OCI-LY7 (cell line): Measurements from ENCODE around the gene POU2F3. TPM values are rescaled to one million over a fixed set of nuclear protein-coding genes. Genes with fewer than 3 reads are reported as not detected.

Source experiments
- BruUV-seq: library from RNA; stranded (reverse); fragments of 400-500 nt; replicated peaks from 2 replicates; lab custom pipeline; 2021; lab: Mats Ljungman, UMichigan
- CTCF ChIA-PET: fragments of 300-600 bp; sonication (Branson Sonifier 250); formaldehyde crosslinking; loops from one replicate; lab custom pipeline; 2022; ENCODE audit warnings: antibody characterized with exemption; ENCODE audit not compliant: unreplicated experiment; lab: Charles Lee
- POLR2A ChIA-PET: fragments of 300-600 bp; sonication (Branson Sonifier 250); formaldehyde crosslinking; loops from one replicate; lab custom pipeline; 2022; ENCODE audit warnings: antibody characterized with exemption; lab: Charles Lee
- DNase-seq: peaks from one replicate; pipeline ENCODE4 v3.0.0-alpha.2; 2015; ENCODE audit warnings: low spot score
- H2AFZ ChIP-seq: fragments of 200-600 bp; sonication (generic), shearing (Covaris generic); 2 replicates; pipeline ENCODE4 v1.6.1; 2014; ENCODE audit warnings: mild to moderate bottlenecking, antibody characterized with exemption, low read length, moderate library complexity
- H3K27ac ChIP-seq: fragments of 200-600 bp; sonication (generic); 2 replicates; pipeline ENCODE4 v1.5.1; 2014; ENCODE audit warnings: mixed run types, low read depth, mild to moderate bottlenecking, moderate library complexity, low read length, inconsistent platforms; ENCODE audit not compliant: poor library complexity, severe bottlenecking
- H3K36me3 ChIP-seq: fragments of 200-600 bp; sonication (generic); 2 replicates; pipeline ENCODE4 v1.6.1; 2014; ENCODE audit warnings: mild to moderate bottlenecking, antibody characterized with exemption, low read length, moderate library complexity, mixed read lengths; ENCODE audit not compliant: insufficient read depth
- H3K4me1 ChIP-seq: fragments of 200-600 bp; sonication (generic); 2 replicates; pipeline ENCODE4 v1.5.1; 2014; ENCODE audit warnings: mild to moderate bottlenecking, low read length; ENCODE audit not compliant: insufficient read depth, poor library complexity, severe bottlenecking
- H3K4me2 ChIP-seq: fragments of 200-600 bp; sonication (generic); 2 replicates; pipeline ENCODE4 v1.6.1; 2014; ENCODE audit warnings: mild to moderate bottlenecking, low read length
- H3K4me3 ChIP-seq: fragments of 200-600 bp; sonication (generic); 2 replicates; pipeline ENCODE4 v1.5.1; 2014; ENCODE audit warnings: mild to moderate bottlenecking, low read depth, low read length; ENCODE audit not compliant: poor library complexity, severe bottlenecking
- H3K79me2 ChIP-seq: fragments of 200-600 bp; sonication (generic); 2 replicates; pipeline ENCODE4 v1.6.1; 2016; ENCODE audit warnings: low read depth, mild to moderate bottlenecking, low read length, moderate library complexity, mixed read lengths; ENCODE audit not compliant: insufficient read depth
- H3K9me2 ChIP-seq: fragments of 200-600 bp; sonication (generic); 2 replicates; pipeline ENCODE4 v1.6.1; 2016; ENCODE audit warnings: mild to moderate bottlenecking, low read length, mixed read lengths; ENCODE audit not compliant: insufficient read depth
- H3K9me3 ChIP-seq: fragments of 200-600 bp; sonication (generic); 2 replicates; pipeline ENCODE4 v1.6.1; 2014; ENCODE audit warnings: mild to moderate bottlenecking, mixed run types, low read length, mixed read lengths
- H4K20me1 ChIP-seq: fragments of 200-600 bp; sonication (generic); 2 replicates; pipeline ENCODE4 v1.6.1; 2014; ENCODE audit warnings: mild to moderate bottlenecking, antibody characterized with exemption, low read length, moderate library complexity, mixed read lengths; ENCODE audit not compliant: insufficient read depth
- CTCF ChIP-seq: fragments of 200-600 bp; sonication (generic); conservative IDR thresholded peaks from 2 replicates; pipeline ENCODE4 v1.5.1; 2014; ENCODE audit warnings: mild to moderate bottlenecking, antibody characterized with exemption, low read length, moderate library complexity, mixed read lengths
- EZH2phosphoT487 ChIP-seq: fragments of 200-600 bp; sonication (generic); IDR thresholded peaks from 2 replicates; pipeline ENCODE4 v1.6.1; 2018; ENCODE audit warnings: low read depth, borderline replicate concordance, mild to moderate bottlenecking, mixed run types, antibody characterized with exemption, low read length, moderate library complexity, mixed read lengths
- intact Hi-C: fragments of 100-400 bp; cut with micrococcal nuclease; formaldehyde crosslinking; loops from one replicate; pipeline ENCODE4 v1.10.0; 2022; ENCODE audit not compliant: unreplicated experiment
- total RNA-seq, 2 experiments: library from RNA; depleted of rRNA in 1 of 2; stranded (reverse); fragments of >200 nt in 1 of 2; shearing (Covaris generic) in 1 of 2; gene quantifications; 2 replicates each; pipeline ENCODE4 v1.2.3, GENCODE V29; 2014 to 2022

The POU2F3 gene
- total RNA-seq, 2 experiments from 2014 or later: 0.16 TPM; not detected in 1

DNA sequence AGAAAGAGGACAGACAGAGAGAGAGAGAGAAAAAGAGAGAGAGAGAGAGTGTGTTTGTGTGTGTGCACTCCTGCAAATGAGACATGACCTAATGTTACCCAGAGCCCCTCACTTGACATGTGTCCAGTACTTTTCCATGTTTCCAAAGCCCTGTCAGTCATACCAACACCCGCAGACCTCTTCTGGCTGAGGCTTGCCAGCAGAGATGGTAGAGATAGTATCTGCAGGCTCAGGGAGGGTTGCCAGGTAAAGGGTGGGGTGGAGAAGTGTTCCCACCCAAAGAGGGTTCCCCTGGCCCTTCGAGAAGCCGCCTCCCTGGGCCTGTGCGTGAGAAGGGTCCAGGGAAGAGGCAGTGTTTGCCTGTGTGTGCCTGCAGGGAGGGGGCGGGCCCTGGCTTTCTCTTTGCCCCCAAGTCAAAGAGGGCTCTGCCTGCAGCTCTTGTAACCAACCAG, 40.7 kb downstream of the POU2F3 start:
- no peak for TF ChIP-seq EZH2phosphoT487
- TF ChIP-seq CTCF: no peak
- Histone ChIP-seq H3K27ac (no peak overlapping the region), H2AFZ (no peak overlapping the region), H3K4me3 (no peak overlapping the region), H3K36me3 (no peaks in the 10 kb centered on the region), H3K9me2 (no peaks in the 10 kb centered on the region), H3K4me2 (no peak overlapping the region), H3K4me1 (no peaks in the 10 kb centered on the region), H4K20me1 (no peaks in the 10 kb centered on the region), H3K79me2 (no peaks in the 10 kb centered on the region), H3K9me3 (no peaks in the 10 kb centered on the region)
- POLR2A ChIA-PET: no interaction called here
- intact Hi-C loops: no loop called here
- BruUV-seq: no TSS peak
- CTCF ChIA-PET: no interaction called here
- no peak for DNase-seq

GRCh38 chr11:120281143-120281795, 41.3 kb downstream of the POU2F3 start:
- Histone ChIP-seq H3K4me3 (no peak overlapping the region), H3K79me2 (no peaks in the 10 kb centered on the region), H3K9me2 (no peaks in the 10 kb centered on the region), H2AFZ (no peak overlapping the region), H3K9me3 (no peaks in the 10 kb centered on the region), H3K4me2 (no peak overlapping the region), H3K4me1 (no peaks in the 10 kb centered on the region), H3K27ac (no peak overlapping the region), H3K36me3 (no peaks in the 10 kb centered on the region), H4K20me1 (no peaks in the 10 kb centered on the region)
- no TSS peak for BruUV-seq
- CTCF ChIA-PET: no interaction called here
- DNase-seq: no peak
- TF ChIP-seq EZH2phosphoT487: no peak
- TF ChIP-seq CTCF: no peak
- intact Hi-C loops: no loop called here
- POLR2A ChIA-PET: no interaction called here

DNA sequence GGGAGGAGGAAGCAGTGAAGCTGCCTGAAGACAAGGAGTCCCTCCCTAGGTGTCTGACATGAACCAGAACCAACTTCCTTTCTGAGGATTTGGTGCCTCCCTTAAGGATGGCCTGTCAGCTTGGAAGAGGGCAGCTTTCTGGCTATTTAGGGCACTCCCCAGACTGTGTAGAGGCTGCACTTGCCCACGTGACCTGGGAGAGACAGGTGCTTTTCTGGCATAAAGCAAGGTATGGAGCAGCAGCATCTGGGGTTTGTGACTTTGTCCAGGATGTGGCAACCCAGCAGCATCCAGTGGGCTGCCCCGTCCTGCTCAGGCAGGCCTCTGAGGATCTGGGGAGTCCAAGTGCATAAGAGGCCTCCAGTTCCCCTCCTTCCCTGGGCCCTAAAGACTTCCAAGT, 43.2 kb downstream of the POU2F3 start:
- TF ChIP-seq EZH2phosphoT487: no peak
- TF ChIP-seq CTCF: no peak
- H3K79me2 ChIP-seq: no peaks in the 10 kb centered on the region
- no peaks in the 10 kb centered on the region for H3K9me2 ChIP-seq
- no peak for DNase-seq
- H3K36me3 ChIP-seq: no peaks in the 10 kb centered on the region
- H3K27ac ChIP-seq: no peak overlapping the region
- H3K9me3 ChIP-seq: no peaks in the 10 kb centered on the region
- POLR2A ChIA-PET: no interaction called here
- H3K4me3 ChIP-seq: no peak overlapping the region
- no peak overlapping the region for H2AFZ ChIP-seq
- BruUV-seq: no TSS peak
- no peak overlapping the region for H3K4me2 ChIP-seq
- H4K20me1 ChIP-seq: no peaks in the 10 kb centered on the region
- H3K4me1 ChIP-seq: no peaks in the 10 kb centered on the region
- intact Hi-C loops: no loop called here
- CTCF ChIA-PET: no interaction called here
